OCI-LY3 (cell line): ENCODE measurements around the gene CD200.

Experiments
- CTCF ChIP-seq: fragments of 200-600, 300-600 bp; sonication (generic); IDR thresholded peaks from 2 replicates; pipeline ENCODE4 v1.5.1; 2014; ENCODE audit warnings: antibody characterized with exemption, low read length, low read depth
- EZH2phosphoT487 ChIP-seq: fragments of 200-600 bp; shearing (Covaris generic); IDR thresholded peaks from 2 replicates; pipeline ENCODE4 v1.6.1; 2018; ENCODE audit warnings: antibody characterized with exemption, mixed run types, low read depth

GRCh38 chr3:112377568-112378071 is 44.7 kb downstream of the CD200 start:
- no peak for TF ChIP-seq CTCF
- TF ChIP-seq EZH2phosphoT487: no peak
